WTC11 (cell line): Measurements from ENCODE around the gene MXRA8.

Experiments
- ATF6 ChIP-seq: sonication (generic); formaldehyde crosslinking; IDR thresholded peaks from 2 replicates; pipeline ENCODE4 v1.8.1; 2023; ENCODE audit warnings: mild to moderate bottlenecking, missing genetic modification reagents
- CTCF ChIP-seq: fragments of 200-600 bp; IDR thresholded peaks from 2 replicates; pipeline ENCODE4 v1.8.0; 2022; ENCODE audit warnings: antibody characterized with exemption
- ELF4 ChIP-seq: sonication (generic); formaldehyde crosslinking; IDR thresholded peaks from 2 replicates; pipeline ENCODE4 v1.8.1; 2022; ENCODE audit warnings: low read depth, mild to moderate bottlenecking, moderate library complexity, missing genetic modification reagents
- IRF1 ChIP-seq: sonication (generic); formaldehyde crosslinking; IDR thresholded peaks from 2 replicates; pipeline ENCODE4 v1.8.0; 2023; ENCODE audit warnings: missing genetic modification reagents
- SMAD3 ChIP-seq: sonication (generic); formaldehyde crosslinking; IDR thresholded peaks from 2 replicates; pipeline ENCODE4 v1.8.0; 2022; ENCODE audit warnings: missing genetic modification reagents, mild to moderate bottlenecking, borderline replicate concordance
- TEAD1 ChIP-seq: sonication (generic); formaldehyde crosslinking; IDR thresholded peaks from 2 replicates; pipeline ENCODE4 v1.8.0; 2022; ENCODE audit warnings: mild to moderate bottlenecking, missing genetic modification reagents
- ZNF416 ChIP-seq: fragments of 250-450 bp; sonication (Bioruptor Pico); IDR thresholded peaks from 2 replicates; pipeline ENCODE4 v1.9.0; 2021; ENCODE audit warnings: mild to moderate bottlenecking, inconsistent platforms

- TF ChIP-seq IRF1 = no peak
- TF ChIP-seq CTCF = no peak
- TF ChIP-seq TEAD1 (CRISPR knock-in tag) = no peak
- no peak for TF ChIP-seq ZNF416 (CRISPR knock-in tag)
- TF ChIP-seq SMAD3 (CRISPR knock-in tag) = no peak
- no peak for TF ChIP-seq ELF4 (CRISPR knock-in tag)
- no peak for TF ChIP-seq ATF6 (CRISPR knock-in tag)
Measured at GRCh38 chr1:1361982-1362423, 3.6 kb upstream of the MXRA8 start.
